Measurements from ENCODE around the gene MOBP.
"Not testable (repeated sequence)": the region's sequence is repeated elsewhere in the genome, so short reads cannot be mapped to it uniquely, and the experiment has no call there.

Gene MOBP

DNA sequence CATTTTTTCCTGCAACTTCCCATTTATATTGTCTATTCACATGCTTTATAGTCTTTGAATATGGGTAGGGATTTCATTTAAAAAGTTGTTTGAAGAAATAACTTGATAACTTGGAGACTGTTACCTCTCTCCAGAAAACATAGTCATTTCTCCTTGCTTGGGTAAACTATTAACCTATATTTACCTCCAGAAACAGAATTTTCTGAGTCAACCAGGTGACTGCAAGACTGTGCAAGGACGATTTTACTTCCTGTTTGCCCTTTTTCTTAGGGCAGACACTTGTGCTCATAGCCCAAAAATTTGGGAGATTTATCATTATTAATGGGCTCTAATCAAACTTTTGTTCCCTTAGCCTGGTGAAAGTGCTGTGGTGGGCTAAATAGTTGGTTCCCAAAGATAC is 14.3 kb upstream of the MOBP start:
- no peak for DNase-seq

DNA sequence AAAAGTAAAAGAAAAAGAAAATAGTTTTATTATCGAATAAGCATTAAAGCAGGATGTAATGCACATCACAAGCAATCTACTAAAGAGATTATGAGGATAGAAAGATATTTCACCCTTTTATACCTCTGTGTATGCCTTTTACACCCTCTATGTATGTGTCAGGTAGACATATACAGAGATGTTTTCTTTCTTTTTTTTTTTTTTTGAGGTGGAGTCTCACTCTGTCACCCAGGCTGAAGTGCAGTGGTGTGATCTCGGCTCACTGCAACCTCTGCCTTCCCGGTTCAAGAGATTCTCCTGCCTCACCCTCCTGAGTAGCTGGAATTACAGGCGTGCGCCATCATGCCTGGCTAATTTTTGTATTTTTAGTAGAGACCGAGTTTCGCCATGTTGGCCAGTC is 13.6 kb upstream of the MOBP start:
- DNase-seq = not testable (repeated sequence)

- no peak for DNase-seq
These were observed 12.8 kb upstream of the MOBP start for GRCh38 chr3:39454591-39455217.

GRCh38 chr3:39456159-39456558 is 11.3 kb upstream of the MOBP start:
- DNase-seq = no peak

- DNase-seq = no peak
These were observed 10.1 kb upstream of the MOBP start for GRCh38 chr3:39457361-39457760.

- not testable (repeated sequence) for DNase-seq
These were observed 8.9 kb upstream of the MOBP start for GRCh38 chr3:39458579-39458978.

DNA sequence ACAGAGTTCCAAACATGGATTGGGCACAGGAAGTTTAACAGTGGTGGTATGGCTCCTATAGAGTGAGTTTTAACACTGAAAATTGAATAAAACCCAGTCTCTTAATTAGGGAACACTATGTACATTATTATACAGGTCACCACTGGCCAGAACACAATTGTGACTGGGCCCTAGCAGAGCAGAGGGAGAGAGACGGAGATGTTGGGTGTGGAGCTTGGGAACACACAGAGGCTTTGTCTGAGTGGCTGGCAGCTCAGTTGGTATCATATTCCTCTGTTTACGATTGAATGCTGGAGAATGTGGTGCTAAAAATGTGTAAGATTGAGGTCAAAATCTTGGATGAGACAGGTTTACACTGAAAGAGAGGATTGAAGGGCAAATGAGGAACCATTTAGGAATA is 6.8 kb upstream of the MOBP start:
- DNase-seq = no peak

DNA sequence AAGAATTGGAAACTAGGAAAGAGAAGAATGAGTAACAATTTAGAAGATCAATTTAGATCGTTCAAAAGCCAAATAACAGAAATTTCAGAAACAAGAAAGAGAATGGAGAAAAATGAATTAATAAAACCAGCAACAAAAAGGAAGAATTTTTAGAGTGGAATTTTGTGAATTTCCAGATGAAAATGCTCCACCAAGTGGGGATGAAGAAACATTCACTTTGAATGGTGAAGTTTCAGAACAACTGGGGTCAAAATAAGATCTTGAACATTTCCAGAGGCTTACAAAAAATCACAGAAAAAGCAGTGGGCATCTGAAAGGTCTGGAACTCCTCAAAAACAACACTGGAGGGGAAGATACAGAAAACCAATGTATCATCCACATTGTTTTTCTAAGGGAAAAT is 4.2 kb upstream of the MOBP start:
- DNase-seq = no peak

- no peak for DNase-seq
These were observed 492 bp upstream of the MOBP start for GRCh38 chr3:39466988-39467387.

- DNase-seq = no peak
These were observed 592 bp downstream of the MOBP start for GRCh38 chr3:39468108-39468436.

DNA sequence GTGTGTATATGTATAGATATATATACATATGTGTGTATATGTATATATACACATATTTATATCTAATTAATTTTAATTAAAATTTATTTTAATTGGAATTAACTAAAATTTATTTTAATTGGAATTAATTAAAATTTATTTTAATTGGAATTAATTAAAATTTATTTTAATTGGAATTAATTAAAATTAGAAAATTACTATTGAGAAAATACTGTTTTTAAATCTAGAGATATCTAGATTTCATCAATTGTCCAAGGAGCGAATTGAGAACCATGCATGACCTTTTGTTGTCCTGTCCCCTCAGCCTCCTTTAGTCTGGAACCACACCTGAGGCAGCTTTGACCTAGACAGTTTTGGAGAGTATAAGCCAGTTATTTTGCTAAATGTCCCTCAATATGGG is 1.8 kb downstream of the MOBP start:
- no peak for DNase-seq

- no peak for DNase-seq
These were observed 2.5 kb downstream of the MOBP start for GRCh38 chr3:39469945-39470344.

DNA sequence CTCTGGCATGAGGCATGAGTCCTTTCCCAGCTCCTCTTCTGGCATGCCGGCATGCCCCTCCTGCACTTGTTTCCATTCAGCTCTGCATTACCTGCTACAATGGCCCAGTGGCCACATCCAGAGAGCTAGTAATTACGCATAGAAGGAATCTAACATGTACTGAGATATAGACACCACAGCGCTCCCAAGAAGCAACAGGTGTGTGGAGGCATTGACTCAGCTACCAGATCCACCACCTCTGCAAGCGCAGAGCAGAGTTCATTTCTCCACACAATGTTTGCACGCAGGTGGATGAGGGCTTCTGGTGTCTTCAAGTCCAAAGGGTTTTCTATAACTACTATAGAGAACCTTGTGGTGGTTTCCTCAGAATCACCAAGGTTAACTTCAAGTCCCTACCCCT is 4.2 kb downstream of the MOBP start:
- DNase-seq = no peak

DNA sequence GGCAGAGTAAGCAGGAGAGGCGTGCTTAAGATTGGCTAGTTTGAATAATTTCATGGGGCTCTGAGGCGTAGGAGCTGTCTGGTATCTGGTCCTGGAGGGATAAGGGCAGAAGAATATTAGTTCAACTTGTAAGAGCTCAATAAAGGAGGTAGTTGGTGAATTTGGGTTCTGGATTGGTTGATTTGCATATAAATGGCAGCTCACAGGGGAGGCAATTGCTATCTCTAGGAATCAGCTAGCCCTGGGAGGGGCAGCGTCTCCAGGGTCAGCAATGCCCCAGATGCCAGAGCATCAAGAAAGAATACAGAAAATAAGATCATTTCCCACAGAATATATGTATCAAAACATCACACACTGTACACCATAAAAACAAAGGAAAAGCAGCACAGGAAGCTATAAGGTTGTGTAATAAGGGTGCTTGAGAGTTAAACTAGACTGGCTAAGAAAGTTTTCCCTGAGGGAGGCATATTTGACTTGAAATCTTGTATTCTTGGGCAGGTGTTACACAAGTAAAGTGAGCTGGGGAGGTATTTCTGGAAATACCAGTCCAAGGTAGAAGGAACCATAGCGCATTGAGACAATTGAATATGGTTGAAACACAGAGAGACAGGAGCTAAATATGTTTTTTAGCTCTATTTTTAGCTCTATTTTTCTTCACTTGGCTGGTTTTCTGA is 6.1 kb downstream of the MOBP start:
- DNase-seq = no peak

GRCh38 chr3:39474126-39474515 is 6.6 kb downstream of the MOBP start:
- no peak for DNase-seq

- DNase-seq = no peak
These were observed 9.3 kb downstream of the MOBP start for GRCh38 chr3:39476783-39477182.

GRCh38 chr3:39478226-39478625 is 10.7 kb downstream of the MOBP start:
- DNase-seq = no peak

- no peak for DNase-seq
These were observed 12.4 kb downstream of the MOBP start for GRCh38 chr3:39479701-39480414.

- no peak for DNase-seq
These were observed 18.1 kb downstream of the MOBP start for GRCh38 chr3:39485547-39485946.

GRCh38 chr3:39491014-39491413 is 23.5 kb downstream of the MOBP start:
- no peak for DNase-seq

DNA sequence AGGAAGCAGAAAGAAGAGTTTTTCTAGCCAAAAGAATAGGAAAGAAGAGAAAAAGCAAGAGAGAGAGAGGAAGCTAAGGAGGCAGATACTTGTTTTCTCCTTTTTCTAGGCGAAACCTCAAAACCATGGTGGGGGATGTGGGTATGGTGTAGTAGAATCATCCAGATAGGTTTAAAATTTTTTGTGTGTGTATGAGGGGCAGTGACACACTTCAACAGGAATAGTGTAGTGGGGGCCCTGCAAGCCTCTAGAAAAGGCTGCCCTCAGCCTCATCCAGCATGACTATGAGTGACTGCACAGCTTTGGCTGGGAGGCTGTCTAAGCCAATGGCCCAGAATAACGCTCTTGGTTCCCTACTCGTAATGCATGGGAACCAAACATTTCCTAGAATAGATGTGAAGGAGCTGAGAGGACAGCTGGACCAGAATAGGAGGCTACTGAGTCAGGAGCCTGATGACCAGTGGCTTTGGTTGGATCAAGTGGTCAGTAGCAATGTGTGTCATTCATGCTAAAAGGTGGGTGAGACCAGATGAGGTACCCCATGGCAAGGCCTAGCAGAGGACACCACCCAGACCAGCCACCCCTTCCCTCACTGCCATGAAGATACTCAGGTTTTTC is 24.4 kb downstream of the MOBP start:
- DNase-seq = no peak

- no peak for DNase-seq
These were observed 27.3 kb downstream of the MOBP start for GRCh38 chr3:39494781-39495180.

DNA sequence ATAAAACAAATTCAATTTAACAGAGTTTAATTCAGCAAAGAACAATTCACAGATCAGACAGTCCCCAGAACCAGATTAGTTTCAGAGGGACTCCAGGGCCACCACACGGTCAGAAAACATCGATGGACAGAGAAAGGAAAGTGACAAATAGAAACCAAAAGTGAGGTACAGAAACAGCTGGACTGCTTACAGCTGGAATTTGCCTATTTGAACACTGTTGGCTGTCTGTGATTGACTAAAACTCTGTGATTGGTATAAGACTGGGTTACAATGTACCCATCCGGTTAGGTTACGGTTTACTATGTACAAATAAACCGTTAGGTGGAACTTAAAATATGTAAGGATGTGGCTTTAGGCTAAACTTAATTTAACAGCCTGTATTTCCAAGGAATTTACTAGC is 30.3 kb downstream of the MOBP start:
- no peak for DNase-seq

- DNase-seq = no peak
These were observed 32.3 kb downstream of the MOBP start for GRCh38 chr3:39499651-39500273.
